GM12878 (cell line): ENCODE data around the gene SEC11C. TPM values are rescaled to one million over a fixed set of nuclear protein-coding genes. Genes with fewer than 3 reads are reported as not detected.

Experiments
- ATAC-seq: fragments of 200-7000 bp; cut with Tn5 transposase; 3 replicates; pipeline ENCODE4 v1.9.1; 2020; ENCODE audit warnings: mild to moderate bottlenecking, moderate library complexity
- BruUV-seq: library from RNA; stranded (reverse); fragments of 400-500 nt; replicated peaks from 2 replicates; lab custom pipeline; 2021; lab: Mats Ljungman, UMichigan
- CTCF ChIA-PET: fragments of 300-600 bp; sonication (Branson Sonifier 250); formaldehyde crosslinking; extraction: SDS; loops from one replicate; lab custom pipeline; 2021; ENCODE audit warnings: inconsistent platforms; lab: Yijun Ruan, JAX
- POLR2A ChIA-PET: fragments of 350-600 bp; formaldehyde crosslinking; extraction: SDS; loops from one replicate; lab custom pipeline; 2021; ENCODE audit warnings: inconsistent platforms; lab: Charles Lee
- RAD21 ChIA-PET: fragments of 300-600 bp; sonication (Branson Sonifier 250); formaldehyde crosslinking; loops from one replicate; lab custom pipeline; 2023; ENCODE audit warnings: antibody characterized with exemption; ENCODE audit not compliant: unreplicated experiment; lab: Charles Lee
- SMC1A ChIA-PET: fragments of 300-600 bp; sonication (Branson Sonifier 250); formaldehyde crosslinking; loops from one replicate; lab custom pipeline; 2023; ENCODE audit not compliant: unreplicated experiment, uncharacterized antibody; lab: Charles Lee
- DNase-seq: peaks from one replicate; pipeline ENCODE4 v3.0.0-alpha.2; 2011; ENCODE audit warnings: low read depth, low spot score
- FAIRE-seq: peaks from 3 replicates; lab custom pipeline; 2011; peaks lifted over from hg19 to GRCh38; lab: Jason Lieb, UNC
- H2AFZ ChIP-seq: 2 replicates; pipeline ENCODE4 v1.6.0; 2011; ENCODE audit warnings: low read depth, low read length, control low read depth; ENCODE audit not compliant: control insufficient read depth
- H3K27ac ChIP-seq: 2 replicates; pipeline ENCODE4 v1.5.1; 2011; ENCODE audit warnings: control low read depth; ENCODE audit not compliant: control insufficient read depth, insufficient read depth
- H3K27me3 ChIP-seq, 2 experiments: replicated peaks in 1 of 2; 2 replicates each; pipeline versions ENCODE4 v1.6.0 to v1.6.1; 2011; ENCODE audit warnings: low read length in 1 of 2; ENCODE audit not compliant: control insufficient read depth in 2 of 2, insufficient read depth in 2 of 2
- H3K36me3 ChIP-seq, 2 experiments: 2 replicates each; pipeline ENCODE4 v1.5.1; 2011; ENCODE audit warnings: low read length in 1 of 2; ENCODE audit not compliant: control insufficient read depth in 2 of 2, insufficient read depth in 2 of 2
- H3K4me1 ChIP-seq: 2 replicates; pipeline ENCODE4 v1.6.1; 2011; ENCODE audit warnings: mild to moderate bottlenecking, low read length, moderate library complexity, mixed read lengths; ENCODE audit not compliant: control insufficient read depth, insufficient read depth
- H3K4me2 ChIP-seq: 2 replicates; pipeline ENCODE4 v1.6.0; 2011; ENCODE audit warnings: control low read depth; ENCODE audit not compliant: control insufficient read depth, insufficient read depth
- H3K4me3 ChIP-seq: fragments of 200-600 bp; sonication (generic); 2 replicates; pipeline ENCODE4 v1.5.1; 2016
- H3K79me2 ChIP-seq: 2 replicates; pipeline ENCODE4 v1.6.0; 2011; ENCODE audit warnings: low read length; ENCODE audit not compliant: control insufficient read depth, insufficient read depth
- H3K9ac ChIP-seq: 2 replicates; pipeline ENCODE4 v1.8.0; 2011; ENCODE audit warnings: low read length, control low read depth, mixed read lengths; ENCODE audit not compliant: control insufficient read depth, insufficient read depth
- H3K9me3 ChIP-seq: replicated peaks from 3 replicates; pipeline ENCODE4 v1.5.1; 2011; ENCODE audit warnings: mild to moderate bottlenecking, low read length; ENCODE audit not compliant: control insufficient read depth, insufficient read depth
- H4K20me1 ChIP-seq: 2 replicates; pipeline ENCODE4 v1.6.0; 2011; ENCODE audit not compliant: control insufficient read depth, insufficient read depth
- ATF2 ChIP-seq: IDR thresholded peaks from 2 replicates; pipeline ENCODE4 v1.6.1; 2012; ENCODE audit warnings: low read length, inconsistent platforms
- BCL11A ChIP-seq: IDR thresholded peaks from 2 replicates; pipeline ENCODE4 v1.6.1; 2011; ENCODE audit warnings: low read depth, low read length
- CUX1 ChIP-seq: IDR thresholded peaks from 2 replicates; pipeline ENCODE4 v1.6.1; 2012; ENCODE audit warnings: improper control_type of control experiment, low read depth, low read length; ENCODE audit not compliant: insufficient replicate concordance
- DPF2 ChIP-seq: fragments of 450-650 bp; IDR thresholded peaks from 2 replicates; pipeline ENCODE4 v1.6.1; 2017; ENCODE audit warnings: mild to moderate bottlenecking
- GABPA ChIP-seq: IDR thresholded peaks from 2 replicates; pipeline ENCODE4 v1.6.1; 2014; ENCODE audit warnings: antibody characterized with exemption, low read depth, mild to moderate bottlenecking, inconsistent platforms
- GATAD2B ChIP-seq: fragments of 450-650 bp; conservative IDR thresholded peaks from 2 replicates; pipeline ENCODE4 v1.6.1; 2017; ENCODE audit warnings: low read depth, mild to moderate bottlenecking, moderate library complexity
- JUND ChIP-seq: IDR thresholded peaks from 2 replicates; pipeline ENCODE4 v1.6.1; 2012; ENCODE audit warnings: low read depth, mild to moderate bottlenecking, low read length, improper control_type of control experiment, moderate library complexity
- MEF2A ChIP-seq: IDR thresholded peaks from 2 replicates; pipeline ENCODE4 v1.6.1; 2011; ENCODE audit warnings: low read depth, mild to moderate bottlenecking, low read length, moderate library complexity; ENCODE audit not compliant: insufficient read depth
- MTA2 ChIP-seq: fragments of 450-650 bp; IDR thresholded peaks from 2 replicates; pipeline ENCODE4 v1.6.1; 2016; ENCODE audit warnings: low read depth, mild to moderate bottlenecking, moderate library complexity
- MYC ChIP-seq: IDR thresholded peaks from 2 replicates; pipeline ENCODE4 v1.6.1; 2011; ENCODE audit warnings: mild to moderate bottlenecking, low read length, moderate library complexity, inconsistent platforms; ENCODE audit not compliant: insufficient read depth, insufficient replicate concordance, insufficient read length, severe bottlenecking
- NBN ChIP-seq: fragments of 450-650 bp; IDR thresholded peaks from 2 replicates; pipeline ENCODE4 v1.6.1; 2016
- POLR2AphosphoS5 ChIP-seq: IDR thresholded peaks from 2 replicates; pipeline ENCODE4 v1.6.1; 2011; ENCODE audit warnings: mild to moderate bottlenecking, low read length, inconsistent platforms
- SMC3 ChIP-seq: IDR thresholded peaks from 2 replicates; pipeline ENCODE4 v1.6.1; 2011; ENCODE audit warnings: low read length, improper control_type of control experiment, borderline replicate concordance
- SREBF2 ChIP-seq: IDR thresholded peaks from 2 replicates; pipeline ENCODE4 v1.6.1; 2012; ENCODE audit warnings: mild to moderate bottlenecking, low read length
- STAT1 ChIP-seq: fragments of 450-650 bp; conservative IDR thresholded peaks from 2 replicates; pipeline ENCODE4 v1.6.1; 2014; ENCODE audit warnings: antibody characterized with exemption, mild to moderate bottlenecking
- TBL1XR1 ChIP-seq: IDR thresholded peaks from 2 replicates; pipeline ENCODE4 v1.6.1; 2012; ENCODE audit warnings: low read depth, low read length, improper control_type of control experiment
- ZBTB33 ChIP-seq: fragments of 450-650 bp; IDR thresholded peaks from 2 replicates; pipeline ENCODE4 v1.6.1; 2017; ENCODE audit warnings: mild to moderate bottlenecking
- WGBS: methylation state at CpG from one replicate; pipeline ENCODE4 v1.1.6; 2016; ENCODE audit warnings: low lambda C conversion rate; ENCODE audit not compliant: insufficient replicate concordance, insufficient coverage; ENCODE audit errors: missing lambda C conversion rate; 5-methylcytosine and 5-hydroxymethylcytosine counted together
- in situ Hi-C: fragments of 300-500 bp; cut with MboI; formaldehyde crosslinking; loops from 9 replicates; pipeline ENCODE4 v1.14.3; 2018; ENCODE audit warnings: mixed read lengths
- intact Hi-C: fragments of 100-400 bp; cut with micrococcal nuclease; formaldehyde crosslinking; loops from one replicate; pipeline ENCODE4 v1.14.2; 2022; ENCODE audit not compliant: unreplicated experiment
- polyA plus RNA-seq, 11 experiments: library from polyadenylated mRNA; depleted of rRNA in 4 of 11; unstranded in 6 of 11; stranded (reverse) in 5 of 11; fragments of >200 nt; fragmentation: Nextera tagmentation in 4 of 11; fragmentation: Illumina TruSeq in 1 of 11; extraction: Ambion mirVana in 4 of 11; extraction: Trizol in 1 of 11; gene quantifications; 1 replicate in 1 of 11; 2 replicates in 10 of 11; pipeline versions ENCODE4 v1.2.1 to v1.2.3, GENCODE V29; 2011 to 2016; ENCODE audit warnings: inconsistent platforms in 2 of 11, missing spikeins in 2 of 11, low read depth in 1 of 11
- total RNA-seq, 4 experiments: library from RNA; depleted of rRNA in 3 of 4; stranded (reverse); fragments of >200 nt in 3 of 4; fragmentation: Illumina TruSeq in 1 of 4; extraction: Trizol in 1 of 4; gene quantifications; 2 replicates each; pipeline versions ENCODE4 v1.2.1 to v1.2.3, GENCODE V29; 2013 to 2021

The SEC11C gene
- total and polyA plus RNA-seq, 10 of the 15 experiments (the other 5 are each of a cell fraction or from before 2014, with no cell fraction given) = 124 to 649 (median 211) TPM

GRCh38 chr18:59156316-59156715 is 16.6 kb downstream of the SEC11C start:
- Histone ChIP-seq H3K9me3 (no peaks in the 10 kb centered on the region), H3K4me1 (no peaks in the 10 kb centered on the region), H3K79me2 (no peaks in the 10 kb centered on the region), H3K4me3 (no peak overlapping the region), H4K20me1 (no peaks in the 10 kb centered on the region), H2AFZ (no peak overlapping the region), H3K9ac (no peak overlapping the region), H3K36me3 (peaks cover 2 to 41% of the 10 kb centered on the region in 2 experiments), H3K27me3 (no peaks in the 10 kb centered on the region), H3K4me2 (no peak overlapping the region), H3K27ac (no peak overlapping the region)
- SMC1A ChIA-PET = interaction anchor here (1.6 kb wide), 1 partner anchor 69 kb away, joined by 3 read pairs; no protein-coding TSS in a partner anchor
- ATAC-seq (no peak), FAIRE-seq (no peak), DNase-seq (no peak)
- BruUV-seq = no TSS peak
- in situ Hi-C loops = no loop called here
- 99% methylated on average over 3 of the region's 3 CpGs for WGBS
- POLR2A ChIA-PET = no interaction called here
- intact Hi-C loops = no loop called here
- CTCF ChIA-PET = no interaction called here
- RAD21 ChIA-PET = no interaction called here
- no peak for TF ChIP-seq NBN
- no peak for TF ChIP-seq JUND
- TF ChIP-seq ATF2 = no peak
- no peak for TF ChIP-seq ZBTB33
- TF ChIP-seq STAT1 = no peak
- TF ChIP-seq POLR2AphosphoS5 = no peak
- no peak for TF ChIP-seq MEF2A
- no peak for TF ChIP-seq BCL11A
- no peak for TF ChIP-seq GABPA
- no peak for TF ChIP-seq MYC
- no peak for TF ChIP-seq GATAD2B
- no peak for TF ChIP-seq TBL1XR1
- no peak for TF ChIP-seq SREBF2
- no peak for TF ChIP-seq SMC3
- no peak for TF ChIP-seq CUX1
- no peak for TF ChIP-seq DPF2
- no peak for TF ChIP-seq MTA2
